Keratinocyte (primary cell): ENCODE data around the gene MAP2K5. TPM values are rescaled to one million over a fixed set of nuclear protein-coding genes. Genes with fewer than 3 reads are reported as not detected.

ENCODE experiments used
- DNase-seq: peaks from one replicate; pipeline ENCODE4 v3.0.0-alpha.2; 2011; ENCODE audit warnings: low read depth, missing footprints, low spot score
- FAIRE-seq: peaks from 2 replicates; lab custom pipeline; 2011; peaks lifted over from hg19 to GRCh38; lab: Jason Lieb, UNC
- H2AFZ ChIP-seq: 2 replicates; pipeline ENCODE4 v1.6.0; 2012; ENCODE audit warnings: low read length, control low read depth, inconsistent platforms; ENCODE audit not compliant: control insufficient read depth
- H3K27ac ChIP-seq: 2 replicates; pipeline ENCODE4 v1.5.1; 2011; ENCODE audit warnings: low read length; ENCODE audit not compliant: control insufficient read depth, insufficient read depth
- H3K27me3 ChIP-seq: 3 replicates; pipeline ENCODE4 v1.6.0; 2011; ENCODE audit warnings: low read length; ENCODE audit not compliant: control insufficient read depth, insufficient read depth; ENCODE audit errors: extremely low read depth
- H3K36me3 ChIP-seq, 2 experiments: 2 replicates in 1 of 2; 3 replicates in 1 of 2; pipeline ENCODE4 v1.5.1; 2011; ENCODE audit warnings: low read length in 2 of 2, mild to moderate bottlenecking in 1 of 2; ENCODE audit not compliant: control insufficient read depth in 2 of 2, insufficient read depth in 2 of 2; ENCODE audit errors: extremely low read depth in 1 of 2
- H3K4me1 ChIP-seq: 3 replicates; pipeline ENCODE4 v1.5.1; 2011; ENCODE audit warnings: low read length; ENCODE audit not compliant: control insufficient read depth, insufficient read depth; ENCODE audit errors: extremely low read depth
- H3K4me2 ChIP-seq: 3 replicates; pipeline ENCODE4 v1.6.0; 2011; ENCODE audit warnings: low read depth, low read length; ENCODE audit not compliant: control insufficient read depth, insufficient read depth; ENCODE audit errors: extremely low read depth
- H3K4me3 ChIP-seq, 3 experiments: fragments of 200-600 bp in 1 of 3; sonication (generic) in 1 of 3; 2 replicates in 2 of 3; 3 replicates in 1 of 3; pipeline ENCODE4 v1.5.1; 2011 to 2016; ENCODE audit warnings: low read length in 3 of 3, mild to moderate bottlenecking in 3 of 3, control low read depth in 2 of 3, inconsistent platforms in 1 of 3, low read depth in 1 of 3, mixed read lengths in 1 of 3, mixed run types in 1 of 3, moderate library complexity in 1 of 3; ENCODE audit not compliant: control insufficient read depth in 2 of 3, insufficient read depth in 2 of 3; ENCODE audit errors: extremely low read depth in 1 of 3
- H3K79me2 ChIP-seq: 2 replicates; pipeline ENCODE4 v1.6.0; 2012; ENCODE audit warnings: low read length; ENCODE audit not compliant: control insufficient read depth, insufficient read depth
- H3K9ac ChIP-seq: 3 replicates; pipeline ENCODE4 v1.6.0; 2011; ENCODE audit warnings: low read length; ENCODE audit not compliant: control insufficient read depth, insufficient read depth; ENCODE audit errors: extremely low read depth
- H3K9me1 ChIP-seq: 3 replicates; pipeline ENCODE4 v1.6.0; 2011; ENCODE audit warnings: low read length; ENCODE audit not compliant: control insufficient read depth, insufficient read depth; ENCODE audit errors: extremely low read depth
- H3K9me3 ChIP-seq: 2 replicates; pipeline ENCODE4 v1.5.1; 2012; ENCODE audit warnings: low read depth, low read length; ENCODE audit not compliant: control insufficient read depth
- H4K20me1 ChIP-seq: 3 replicates; pipeline ENCODE4 v1.6.0; 2011; ENCODE audit warnings: low read length; ENCODE audit not compliant: control insufficient read depth, insufficient read depth; ENCODE audit errors: extremely low read depth
- CTCF ChIP-seq, 3 experiments: IDR thresholded peaks in 1 of 3; conservative IDR thresholded peaks in 1 of 3; optimal IDR thresholded peaks in 1 of 3; 2 replicates in 2 of 3; 3 replicates in 1 of 3; pipeline versions ENCODE3 to v1.5.1; 2011; ENCODE audit warnings: low read length in 3 of 3, mild to moderate bottlenecking in 3 of 3, moderate library complexity in 2 of 3, control low read depth in 1 of 3, inconsistent platforms in 1 of 3; ENCODE audit not compliant: insufficient read depth in 2 of 3; ENCODE audit errors: extremely low read depth in 1 of 3
- EZH2 ChIP-seq: IDR thresholded peaks from one replicate; pipeline ENCODE4 v1.6.1; 2012; ENCODE audit warnings: inconsistent platforms, mild to moderate bottlenecking, low read length, moderate library complexity
- dilution Hi-C: fragments of 300-500 bp; cut with MboI; formaldehyde crosslinking; loops from one replicate; pipeline ENCODE4 v1.7.0; 2020; ENCODE audit warnings: low sequenced_read_pairs; ENCODE audit not compliant: extremely low pct_ligation_motif_present
- polyA plus RNA-seq, 5 experiments: library from polyadenylated mRNA; depleted of rRNA in 3 of 5; stranded (reverse) in 3 of 5; stranded (forward) in 1 of 5; unstranded in 1 of 5; fragments of >200 nt; gene quantifications; 1 replicate in 1 of 5; 2 replicates in 3 of 5; 3 replicates in 1 of 5; pipeline versions ENCODE4 v1.2.1 to v1.2.3, GENCODE V29; 2011 to 2012; ENCODE audit warnings: missing spikeins in 2 of 5, low read depth in 1 of 5, low replicate concordance in 1 of 5

Gene MAP2K5
- polyA plus RNA-seq, 1 donor (not counting 4 experiments of a cell fraction or from before 2014, with no cell fraction given): 3.6 TPM

GRCh38 chr15:67743558-67743957 lies 201.1 kb downstream of the MAP2K5 start:
- H3K79me2 ChIP-seq: no peaks in the 10 kb centered on the region
- H3K36me3 ChIP-seq: no peaks in the 10 kb centered on the region
- no peak overlapping the region for H3K4me3 ChIP-seq
- no peaks in the 10 kb centered on the region for H3K27me3 ChIP-seq
- no peaks in the 10 kb centered on the region for H3K9me3 ChIP-seq
- no peak for DNase-seq
- no peak overlapping the region for H3K27ac ChIP-seq
- TF ChIP-seq CTCF (optimal IDR thresholded peaks at IDR 0.05 in 1 of 3, IDR thresholded peaks at IDR 0.05 in 1 of 3, conservative IDR thresholded peaks at IDR 0.05 in 1 of 3; ENCODE audit: extremely low read depth in 1 of 3, insufficient read depth in 2 of 3, low read length in 3 of 3) (no peak), EZH2 (no peak)
- no peak overlapping the region for H3K9ac ChIP-seq
- no peak overlapping the region for H3K4me2 ChIP-seq
- H4K20me1 ChIP-seq: no peaks in the 10 kb centered on the region
- dilution Hi-C loops: no loop called here
- H3K9me1 ChIP-seq: no peaks in the 10 kb centered on the region
- no peak overlapping the region for H2AFZ ChIP-seq
- peaks cover 29% of the 10 kb centered on the region for H3K4me1 ChIP-seq
- no peak for FAIRE-seq

- Histone ChIP-seq H3K9ac (no peak overlapping the region), H3K4me2 (no peak overlapping the region), H3K4me1 (peaks cover 29% of the 10 kb centered on the region), H4K20me1 (no peaks in the 10 kb centered on the region), H3K79me2 (no peaks in the 10 kb centered on the region), H3K27me3 (no peaks in the 10 kb centered on the region), H3K4me3 (no peak overlapping the region), H3K9me1 (no peaks in the 10 kb centered on the region), H3K27ac (no peak overlapping the region), H2AFZ (no peak overlapping the region), H3K9me3 (no peaks in the 10 kb centered on the region), H3K36me3 (no peaks in the 10 kb centered on the region)
- TF ChIP-seq EZH2 (no peak), CTCF (optimal IDR thresholded peaks at IDR 0.05 in 1 of 3, IDR thresholded peaks at IDR 0.05 in 1 of 3, conservative IDR thresholded peaks at IDR 0.05 in 1 of 3; ENCODE audit: extremely low read depth in 1 of 3, insufficient read depth in 2 of 3, low read length in 3 of 3) (no peak)
- DNase-seq (no peak), FAIRE-seq (no peak)
- dilution Hi-C loops: no loop called here
Measured at GRCh38 chr15:67744331-67745072, 202.0 kb downstream of the MAP2K5 start.
